SU-DHL-6 (cell line): ENCODE measurements around the gene NRG3.

ENCODE experiments used
- H2AFZ ChIP-seq: fragments of 200-600 bp; sonication (generic); 2 replicates; pipeline ENCODE4 v1.6.1; 2014; ENCODE audit warnings: low read depth, mild to moderate bottlenecking, moderate library complexity, mixed read lengths, antibody characterized with exemption, low read length; ENCODE audit not compliant: severe bottlenecking
- H3F3A ChIP-seq: fragments of 200-600 bp; shearing (Covaris generic); 2 replicates; pipeline ENCODE4 v1.6.0; 2016; ENCODE audit warnings: antibody characterized with exemption, mild to moderate bottlenecking; ENCODE audit not compliant: insufficient read depth
- H3K27ac ChIP-seq: fragments of 200-600 bp; sonication (generic); 2 replicates; pipeline ENCODE4 v1.5.1; 2016; ENCODE audit warnings: low read depth, mild to moderate bottlenecking, low read length, moderate library complexity, mixed read lengths
- H3K27me3 ChIP-seq: fragments of 200-600 bp; sonication (generic), shearing (Covaris generic); 2 replicates; pipeline ENCODE4 v1.6.0; 2014; ENCODE audit warnings: mild to moderate bottlenecking, low read length
- H3K36me3 ChIP-seq: fragments of 200-600 bp; sonication (generic); 2 replicates; pipeline ENCODE4 v1.6.1; 2014; ENCODE audit warnings: mild to moderate bottlenecking, low read length, mixed read lengths
- H3K4me2 ChIP-seq: fragments of 300-600, 200-600 bp; shearing (Covaris generic), sonication (generic); 2 replicates; pipeline ENCODE4 v1.6.0; 2014; ENCODE audit warnings: low read length, low read depth, mild to moderate bottlenecking; ENCODE audit not compliant: poor library complexity, severe bottlenecking
- H3K4me3 ChIP-seq: fragments of 200-600 bp; sonication (generic); 2 replicates; pipeline ENCODE4 v1.5.1; 2014; ENCODE audit warnings: antibody characterized with exemption, low read length, mild to moderate bottlenecking, mixed read lengths; ENCODE audit not compliant: insufficient read depth, poor library complexity, severe bottlenecking
- H3K79me2 ChIP-seq: fragments of 200-600 bp; sonication (generic); 2 replicates; pipeline ENCODE4 v1.6.1; 2014; ENCODE audit warnings: mild to moderate bottlenecking, low read length, moderate library complexity; ENCODE audit not compliant: insufficient read depth
- H3K9ac ChIP-seq: fragments of 200-600 bp; sonication (generic); 2 replicates; pipeline ENCODE4 v1.7.0; 2014; ENCODE audit warnings: mild to moderate bottlenecking, low read length
- H3K9me2 ChIP-seq: fragments of 200-600 bp; sonication (generic); replicated peaks from 2 replicates; pipeline ENCODE4 v1.6.1; 2014; ENCODE audit warnings: low read length; ENCODE audit not compliant: insufficient read depth
- H3K9me3 ChIP-seq: fragments of 200-600 bp; sonication (generic); 2 replicates; pipeline ENCODE4 v1.6.1; 2014; ENCODE audit warnings: low read length, mixed read lengths; ENCODE audit not compliant: insufficient read depth
- H4K20me1 ChIP-seq: fragments of 200-600 bp; sonication (generic); 2 replicates; pipeline ENCODE4 v1.6.1; 2014; ENCODE audit warnings: low read depth, mild to moderate bottlenecking, antibody characterized with exemption, low read length, moderate library complexity, mixed read lengths
- EZH2phosphoT487 ChIP-seq: fragments of 200-600 bp; sonication (generic), shearing (Covaris generic); conservative IDR thresholded peaks from 2 replicates; pipeline ENCODE4 v1.6.1; 2018; ENCODE audit warnings: mild to moderate bottlenecking, antibody characterized with exemption, low read length, moderate library complexity, mixed read lengths
- TF ChIP-seq, protein P1 (sequence below): fragments of 200-600 bp; sonication (generic); IDR thresholded peaks from one replicate; pipeline ENCODE4 v1.5.1; 2017; ENCODE audit warnings: antibody characterized with exemption, mild to moderate bottlenecking, low read length, moderate library complexity; ENCODE audit not compliant: insufficient read depth, poor library complexity, severe bottlenecking

Gene NRG3

DNA sequence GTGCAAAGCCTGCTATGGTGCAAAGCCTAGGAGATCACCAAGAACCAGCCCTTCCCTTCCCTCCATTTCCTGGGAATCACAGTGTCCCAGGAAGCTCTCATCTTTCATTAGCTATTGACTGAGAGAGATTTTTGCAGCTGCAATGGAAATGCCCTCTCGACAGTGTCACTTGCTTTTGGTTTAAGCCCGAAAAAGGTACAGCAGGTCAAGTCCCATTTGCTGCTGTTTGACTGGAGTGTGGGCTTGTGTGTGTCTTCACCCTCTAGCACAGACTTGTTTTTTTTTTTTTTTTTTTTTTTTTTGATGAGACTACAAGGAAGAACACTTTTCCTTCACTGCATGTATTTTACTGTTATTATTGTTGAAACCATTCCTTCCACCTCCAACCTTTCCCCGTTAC lies 36.3 kb downstream of the NRG3 start:
- Histone ChIP-seq H3F3A (no peaks in the 10 kb centered on the region), H4K20me1 (no peaks in the 10 kb centered on the region), H3K4me2 (no peak overlapping the region), H3K4me3 (no peak overlapping the region), H3K9me3 (no peaks in the 10 kb centered on the region), H3K9ac (no peak overlapping the region), H3K27me3 (no peaks in the 10 kb centered on the region), H3K27ac (no peak overlapping the region), H3K36me3 (no peaks in the 10 kb centered on the region), H2AFZ (no peak overlapping the region), H3K9me2 (no peaks in the 10 kb centered on the region), H3K79me2 (no peaks in the 10 kb centered on the region)
- no peak for TF ChIP-seq EZH2phosphoT487
- TF ChIP-seq, protein P1, sequence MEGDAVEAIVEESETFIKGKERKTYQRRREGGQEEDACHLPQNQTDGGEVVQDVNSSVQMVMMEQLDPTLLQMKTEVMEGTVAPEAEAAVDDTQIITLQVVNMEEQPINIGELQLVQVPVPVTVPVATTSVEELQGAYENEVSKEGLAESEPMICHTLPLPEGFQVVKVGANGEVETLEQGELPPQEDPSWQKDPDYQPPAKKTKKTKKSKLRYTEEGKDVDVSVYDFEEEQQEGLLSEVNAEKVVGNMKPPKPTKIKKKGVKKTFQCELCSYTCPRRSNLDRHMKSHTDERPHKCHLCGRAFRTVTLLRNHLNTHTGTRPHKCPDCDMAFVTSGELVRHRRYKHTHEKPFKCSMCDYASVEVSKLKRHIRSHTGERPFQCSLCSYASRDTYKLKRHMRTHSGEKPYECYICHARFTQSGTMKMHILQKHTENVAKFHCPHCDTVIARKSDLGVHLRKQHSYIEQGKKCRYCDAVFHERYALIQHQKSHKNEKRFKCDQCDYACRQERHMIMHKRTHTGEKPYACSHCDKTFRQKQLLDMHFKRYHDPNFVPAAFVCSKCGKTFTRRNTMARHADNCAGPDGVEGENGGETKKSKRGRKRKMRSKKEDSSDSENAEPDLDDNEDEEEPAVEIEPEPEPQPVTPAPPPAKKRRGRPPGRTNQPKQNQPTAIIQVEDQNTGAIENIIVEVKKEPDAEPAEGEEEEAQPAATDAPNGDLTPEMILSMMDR = no peak

DNA sequence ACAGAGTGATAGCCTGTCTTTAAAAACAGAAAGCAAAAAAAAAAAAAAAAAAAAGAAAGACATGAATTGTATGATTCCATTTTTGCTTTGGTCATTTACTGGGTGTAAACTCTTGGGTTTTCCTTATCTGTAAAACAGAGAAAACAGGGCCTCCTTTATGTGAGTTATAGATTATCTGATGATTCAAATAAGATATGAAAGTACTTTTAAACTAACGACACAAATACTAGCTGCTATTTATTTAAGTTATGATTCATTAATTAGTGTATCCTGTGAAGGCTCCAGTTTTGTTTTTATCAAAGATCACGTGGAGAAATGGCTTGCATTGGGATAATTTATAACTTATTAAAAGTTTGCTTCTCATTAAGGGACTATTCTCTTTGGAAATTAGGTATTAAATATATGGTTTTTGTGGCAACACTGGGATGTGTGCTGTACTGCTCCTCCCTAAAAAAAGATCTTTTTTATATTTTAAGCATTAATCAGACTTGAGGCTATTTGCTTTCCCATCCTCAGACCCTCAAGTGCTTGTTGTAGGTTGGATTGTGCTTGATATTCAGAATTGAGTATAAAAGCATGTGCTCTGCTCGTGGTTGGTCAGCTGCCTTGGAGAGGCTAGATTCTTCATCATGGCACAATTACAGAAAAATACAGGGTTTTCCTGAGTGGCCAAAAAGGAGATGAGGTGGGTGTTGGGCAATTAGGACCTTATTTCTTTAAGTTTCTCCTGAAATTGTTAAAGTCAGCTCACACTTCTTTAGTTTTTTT lies 39.9 kb downstream of the NRG3 start:
- H3K9me2 ChIP-seq = no peaks in the 10 kb centered on the region
- no peaks in the 10 kb centered on the region for H3K79me2 ChIP-seq
- H4K20me1 ChIP-seq = no peaks in the 10 kb centered on the region
- no peaks in the 10 kb centered on the region for H3K36me3 ChIP-seq
- no peaks in the 10 kb centered on the region for H3F3A ChIP-seq
- no peak overlapping the region for H2AFZ ChIP-seq
- no peaks in the 10 kb centered on the region for H3K9me3 ChIP-seq
- H3K27me3 ChIP-seq = no peaks in the 10 kb centered on the region
- TF ChIP-seq EZH2phosphoT487 = no peak
- TF ChIP-seq, protein P1 = no peak
- H3K9ac ChIP-seq = no peak overlapping the region
- H3K4me2 ChIP-seq = no peak overlapping the region
- no peak overlapping the region for H3K4me3 ChIP-seq
- no peak overlapping the region for H3K27ac ChIP-seq

DNA sequence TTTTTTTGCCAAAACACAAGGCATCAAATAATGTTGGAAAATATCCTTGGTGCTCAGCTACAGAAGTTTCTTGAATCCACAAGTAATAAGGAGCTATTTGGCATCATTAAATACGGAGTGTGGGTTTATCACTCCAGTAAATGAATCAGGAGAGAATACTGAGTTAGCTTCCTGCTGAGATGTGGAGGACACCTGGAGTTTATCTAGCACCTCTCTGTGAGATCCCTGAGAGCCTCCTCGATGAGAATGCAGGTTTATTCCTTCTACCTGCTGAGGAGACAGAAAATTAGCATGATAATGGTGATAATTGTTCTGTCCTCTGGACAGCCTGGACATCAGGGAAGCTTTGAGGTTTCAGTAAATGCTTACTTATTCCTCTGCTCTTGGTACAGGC lies 40.5 kb downstream of the NRG3 start:
- no peaks in the 10 kb centered on the region for H3K27me3 ChIP-seq
- no peak overlapping the region for H3K9ac ChIP-seq
- H3F3A ChIP-seq = no peaks in the 10 kb centered on the region
- H3K4me2 ChIP-seq = no peak overlapping the region
- H2AFZ ChIP-seq = no peak overlapping the region
- H3K9me3 ChIP-seq = no peaks in the 10 kb centered on the region
- TF ChIP-seq, protein P1 = no peak
- no peak for TF ChIP-seq EZH2phosphoT487
- H3K27ac ChIP-seq = no peak overlapping the region
- no peaks in the 10 kb centered on the region for H4K20me1 ChIP-seq
- H3K36me3 ChIP-seq = no peaks in the 10 kb centered on the region
- H3K9me2 ChIP-seq = no peaks in the 10 kb centered on the region
- no peak overlapping the region for H3K4me3 ChIP-seq
- no peaks in the 10 kb centered on the region for H3K79me2 ChIP-seq
